Esophagus (tissue), 2 donors: ENCODE results near the gene HOOK1. TPM values are rescaled to one million over a fixed set of nuclear protein-coding genes. Genes with fewer than 3 reads are reported as not detected.
"Not testable (repeated sequence)": the region's sequence is repeated elsewhere in the genome, so short reads cannot be mapped to it uniquely, and the experiment has no call there.

ENCODE experiments used
- H3K27ac ChIP-seq, 2 donors: one replicate each; pipeline ENCODE4 v1.5.1; 2013; ENCODE audit warnings: low read depth in 2 of 2, mild to moderate bottlenecking in 2 of 2, inconsistent platforms in 1 of 2, low read length in 1 of 2, moderate library complexity in 1 of 2
- H3K27me3 ChIP-seq, 2 donors: one replicate each; pipeline ENCODE4 v1.6.1; 2013; ENCODE audit warnings: low read length in 2 of 2, control low read depth in 1 of 2, mild to moderate bottlenecking in 1 of 2; ENCODE audit not compliant: insufficient read depth in 2 of 2, control insufficient read depth in 1 of 2
- H3K36me3 ChIP-seq, 2 donors: one replicate each; pipeline ENCODE4 v1.6.1; 2013; ENCODE audit warnings: low read length in 1 of 2; ENCODE audit not compliant: control insufficient read depth in 2 of 2, insufficient read depth in 2 of 2
- H3K4me1 ChIP-seq, 2 donors: one replicate each; pipeline ENCODE4 v1.6.1; 2013; ENCODE audit warnings: low read length in 1 of 2; ENCODE audit not compliant: control insufficient read depth in 2 of 2, insufficient read depth in 2 of 2
- H3K4me3 ChIP-seq, 2 donors: one replicate each; pipeline ENCODE4 v1.5.1; 2013; ENCODE audit warnings: low read length in 2 of 2, mild to moderate bottlenecking in 2 of 2, low read depth in 1 of 2, moderate library complexity in 1 of 2
- H3K9me3 ChIP-seq, 2 donors: one replicate each; pipeline ENCODE4 v1.6.1; 2013; ENCODE audit warnings: mild to moderate bottlenecking in 2 of 2, low read depth in 1 of 2, low read length in 1 of 2, moderate library complexity in 1 of 2; ENCODE audit not compliant: control insufficient read depth in 2 of 2, insufficient read depth in 1 of 2
- WGBS, 2 donors: extraction: QIAGEN DNeasy Blood & Tissue Kit; methylation state at CpG; one replicate each; pipeline ENCODE4 v1.1.7; 2013; 5-methylcytosine and 5-hydroxymethylcytosine counted together
- polyA plus RNA-seq, 2 donors: library from polyadenylated mRNA; stranded (reverse); fragments of 200-250 nt; gene quantifications; one replicate each; pipeline ENCODE4 v1.2.3, GENCODE V29; 2013
- donor health status: healthy with polysubstance abuse.
- donor health status: Bipolar disorder and iron deficiency.

Gene HOOK1
- polyA plus RNA-seq, 2 donors = 9.2 to 14.1 TPM

DNA sequence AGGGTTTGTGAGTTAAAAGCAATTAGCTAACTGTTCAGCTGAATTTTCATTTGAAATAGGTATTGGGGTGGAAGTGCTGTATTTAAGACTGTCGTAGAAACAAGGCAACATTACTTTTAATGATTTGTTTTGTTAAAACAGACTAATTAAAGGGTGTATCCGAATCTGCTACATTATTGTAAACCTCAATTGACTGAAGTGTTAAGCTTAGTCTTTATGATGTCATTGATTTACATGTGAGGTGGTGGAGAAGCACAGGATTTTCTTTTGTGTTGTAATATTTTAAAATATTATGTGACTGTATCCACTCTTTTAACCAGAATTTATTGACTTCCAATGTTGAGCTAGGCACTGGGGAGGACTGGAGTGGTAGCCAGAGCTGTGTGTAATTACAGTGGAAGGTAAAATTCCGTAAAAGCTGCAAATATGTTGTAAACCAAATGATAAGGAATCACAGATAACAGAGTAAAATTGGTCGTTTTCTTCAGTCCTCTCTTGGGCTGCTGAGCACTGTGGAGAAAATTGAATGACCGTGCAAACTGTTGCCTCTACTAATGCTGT lies 1.6 kb downstream of the HOOK1 start:
- H3K4me1 ChIP-seq = no peaks in the 10 kb centered on the region
- no peaks in the 10 kb centered on the region for H3K9me3 ChIP-seq
- no peaks in the 10 kb centered on the region for H3K36me3 ChIP-seq
- H3K27me3 ChIP-seq = no peaks in the 10 kb centered on the region
- peak overlapping the region in 1 of 2 donors; percentile 60 for H3K4me3 ChIP-seq
- 50 to 62% methylated on average over 5 of the region's 5 CpGs for WGBS, 2 donors
- no peak overlapping the region for H3K27ac ChIP-seq

GRCh38 chr1:59819566-59820438 lies 5.1 kb downstream of the HOOK1 start:
- Histone ChIP-seq H3K4me1 (no peaks in the 10 kb centered on the region), H3K9me3 (no peaks in the 10 kb centered on the region), H3K4me3 (no peak overlapping the region), H3K27me3 (no peaks in the 10 kb centered on the region), H3K36me3 (no peaks in the 10 kb centered on the region), H3K27ac (no peak overlapping the region)

- 68 to 73% methylated on average over 4 of the region's 4 CpGs for WGBS, 2 donors
- no peaks in the 10 kb centered on the region for H3K4me1 ChIP-seq
- no peaks in the 10 kb centered on the region for H3K36me3 ChIP-seq
- no peak overlapping the region for H3K27ac ChIP-seq
- no peaks in the 10 kb centered on the region for H3K27me3 ChIP-seq
- H3K9me3 ChIP-seq = no peaks in the 10 kb centered on the region
- no peak overlapping the region for H3K4me3 ChIP-seq
These were observed 12.4 kb downstream of the HOOK1 start for GRCh38 chr1:59827055-59827643.

GRCh38 chr1:59828160-59828559 lies 13.4 kb downstream of the HOOK1 start:
- 93% methylated on average over 1 of the region's 1 CpG for WGBS, 2 donors
- H3K4me1 ChIP-seq = no peaks in the 10 kb centered on the region
- no peaks in the 10 kb centered on the region for H3K36me3 ChIP-seq
- H3K4me3 ChIP-seq = no peak overlapping the region
- H3K9me3 ChIP-seq = no peaks in the 10 kb centered on the region
- H3K27me3 ChIP-seq = no peaks in the 10 kb centered on the region
- H3K27ac ChIP-seq = no peak overlapping the region

- no peaks in the 10 kb centered on the region for H3K9me3 ChIP-seq
- no peaks in the 10 kb centered on the region for H3K4me1 ChIP-seq
- no peaks in the 10 kb centered on the region for H3K36me3 ChIP-seq
- 74 to 75% methylated on average over 2 of the region's 2 CpGs for WGBS, 2 donors
- no peak overlapping the region for H3K27ac ChIP-seq
- no peak overlapping the region for H3K4me3 ChIP-seq
- H3K27me3 ChIP-seq = no peaks in the 10 kb centered on the region
These were observed 16.8 kb downstream of the HOOK1 start for GRCh38 chr1:59831529-59831928.

DNA sequence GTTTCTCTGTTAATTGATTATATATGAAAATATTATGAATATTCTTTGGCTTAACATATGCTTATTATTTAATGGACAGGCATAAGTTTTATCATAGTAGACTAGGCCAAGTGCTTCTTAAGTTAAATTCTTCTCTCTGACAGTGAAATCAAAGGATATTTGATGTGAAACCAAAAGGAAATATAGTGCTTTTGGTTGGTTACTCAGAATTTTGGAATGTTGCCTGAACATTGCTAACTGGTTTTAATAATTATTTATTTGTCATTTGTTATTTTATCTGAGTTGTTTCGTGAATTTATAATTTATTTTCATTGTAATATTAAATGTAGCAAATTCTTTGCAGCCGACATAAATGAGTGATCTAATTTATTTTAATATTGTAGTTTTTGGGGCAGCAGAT lies 18.3 kb downstream of the HOOK1 start:
- 71 to 76% methylated on average over 2 of the region's 2 CpGs for WGBS, 2 donors
- H3K4me3 ChIP-seq = no peak overlapping the region
- H3K36me3 ChIP-seq = no peaks in the 10 kb centered on the region
- H3K4me1 ChIP-seq = no peaks in the 10 kb centered on the region
- no peaks in the 10 kb centered on the region for H3K9me3 ChIP-seq
- no peaks in the 10 kb centered on the region for H3K27me3 ChIP-seq
- H3K27ac ChIP-seq = peak overlapping the region in 1 of 2 donors; percentile 72

- no peak overlapping the region for H3K27ac ChIP-seq
- no peaks in the 10 kb centered on the region for H3K27me3 ChIP-seq
- no peaks in the 10 kb centered on the region for H3K4me1 ChIP-seq
- WGBS, 2 donors = 37 to 53% methylated on average over 3 of the region's 3 CpGs
- no peaks in the 10 kb centered on the region for H3K36me3 ChIP-seq
- H3K4me3 ChIP-seq = no peak overlapping the region
- no peaks in the 10 kb centered on the region for H3K9me3 ChIP-seq
These were observed 19.2 kb downstream of the HOOK1 start for GRCh38 chr1:59833991-59834390.

DNA sequence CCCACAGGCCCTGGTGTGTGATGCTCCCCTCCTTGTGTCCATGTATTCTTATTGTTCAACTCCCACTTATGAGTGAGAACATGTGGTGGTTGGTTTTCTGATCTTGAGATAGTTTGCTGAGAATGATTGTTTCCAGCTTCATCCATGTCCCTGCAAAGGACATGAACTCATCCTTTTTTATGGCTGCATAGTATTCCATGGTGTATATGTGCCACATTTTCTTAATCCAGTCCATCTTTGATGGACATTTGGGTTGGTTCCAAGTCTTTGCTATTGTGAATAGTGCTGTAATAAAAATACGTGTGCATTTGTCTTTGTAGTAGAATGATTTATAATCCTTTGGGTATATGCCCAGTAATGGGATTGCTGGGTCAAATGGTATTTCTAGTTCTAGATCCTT lies 23.1 kb downstream of the HOOK1 start:
- 18 to 44% methylated on average over 1 of the region's 1 CpG for WGBS, 2 donors
- not testable (repeated sequence) for H3K9me3 ChIP-seq, H3K36me3 ChIP-seq, H3K27me3 ChIP-seq, H3K4me1 ChIP-seq, H3K27ac ChIP-seq, H3K4me3 ChIP-seq

DNA sequence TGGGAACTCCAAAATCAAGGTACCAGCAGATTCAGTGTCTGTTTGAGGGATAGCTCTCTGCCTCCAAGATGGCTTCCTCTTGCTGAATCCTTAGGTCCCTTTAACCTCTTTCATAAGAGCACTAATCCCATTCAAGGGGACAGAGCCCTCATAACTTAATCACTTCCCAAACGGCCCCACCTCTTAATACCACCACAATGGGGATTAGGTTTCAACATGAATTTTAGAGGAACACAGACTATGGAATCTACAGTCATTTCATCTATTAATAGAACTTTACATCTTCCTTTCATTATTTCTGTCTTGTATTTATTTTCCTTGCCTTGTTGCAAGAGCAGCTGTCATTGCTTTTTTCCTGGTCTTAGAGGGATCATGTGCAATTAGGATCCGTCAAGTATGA lies 30.3 kb downstream of the HOOK1 start:
- no peaks in the 10 kb centered on the region for H3K4me1 ChIP-seq
- WGBS, 2 donors = 56 to 64% methylated on average over 2 of the region's 2 CpGs
- no peaks in the 10 kb centered on the region for H3K27me3 ChIP-seq
- H3K36me3 ChIP-seq = peaks cover 0 to 2% of the 10 kb centered on the region in 2 donors
- no peak overlapping the region for H3K27ac ChIP-seq
- no peaks in the 10 kb centered on the region for H3K9me3 ChIP-seq
- no peak overlapping the region for H3K4me3 ChIP-seq
